Naive thymus-derived CD4-positive, alpha-beta T cell (primary cell): ENCODE data around the gene RNF43. TPM values are rescaled to one million over a fixed set of nuclear protein-coding genes. Genes with fewer than 3 reads are reported as not detected.
"Not testable (repeated sequence)": the region's sequence is repeated elsewhere in the genome, so short reads cannot be mapped to it uniquely, and the experiment has no call there.

Experiments
- ATAC-seq: fragments of 150-1000 bp; cut with Tn5 transposase; 2 replicates; pipeline ENCODE4 v1.10.0; 2021; ENCODE audit warnings: mild to moderate bottlenecking, moderate library complexity
- CTCF ChIA-PET: fragments of 350-600 bp; sonication (Branson Sonifier 250); formaldehyde crosslinking; loops from one replicate; lab custom pipeline; 2021; ENCODE audit warnings: antibody characterized with exemption; lab: Charles Lee
- POLR2A ChIA-PET: fragments of 350-600 bp; sonication (Branson Sonifier 250); formaldehyde crosslinking; loops from one replicate; lab custom pipeline; 2021; ENCODE audit warnings: antibody characterized with exemption, inconsistent platforms; lab: Charles Lee
- DNase-seq, 9 donors: peaks; one replicate each; pipeline versions ENCODE4 v3.0.0 to v3.0.0-alpha.2; 2020 to 2022; ENCODE audit warnings: mixed read lengths in 1 of 9
- H3K27ac ChIP-seq: one replicate; pipeline ENCODE4 v1.7.0; 2013; ENCODE audit warnings: mild to moderate bottlenecking, low read depth, low read length, moderate library complexity
- H3K27me3 ChIP-seq, 2 donors: one replicate each; pipeline ENCODE4 v1.7.0; 2013; ENCODE audit warnings: low read length in 2 of 2, mild to moderate bottlenecking in 2 of 2, moderate library complexity in 2 of 2; ENCODE audit not compliant: control insufficient read depth in 2 of 2, insufficient read depth in 2 of 2
- H3K36me3 ChIP-seq, 3 experiments: 1 replicate in 2 of 3; 2 replicates in 1 of 3; pipeline ENCODE4 v1.7.0; 2013; ENCODE audit warnings: low read length in 3 of 3, mild to moderate bottlenecking in 3 of 3, moderate library complexity in 1 of 3; ENCODE audit not compliant: insufficient read depth in 3 of 3, control insufficient read depth in 2 of 3
- H3K4me1 ChIP-seq, 2 donors: one replicate each; pipeline ENCODE4 v1.7.0; 2013; ENCODE audit warnings: low read length in 2 of 2, mild to moderate bottlenecking in 2 of 2, moderate library complexity in 1 of 2; ENCODE audit not compliant: control insufficient read depth in 2 of 2, insufficient read depth in 2 of 2
- H3K4me3 ChIP-seq: 2 replicates; pipeline ENCODE4 v1.7.0; 2013; ENCODE audit warnings: mild to moderate bottlenecking, low read length
- H3K9me3 ChIP-seq, 3 experiments: 1 replicate in 2 of 3; 2 replicates in 1 of 3; pipeline ENCODE4 v1.7.0; 2013; ENCODE audit warnings: low read length in 3 of 3; ENCODE audit not compliant: control insufficient read depth in 2 of 3
- H3K27ac Mint-ChIP-seq, 9 donors: one replicate each; pipeline ENCODE4 v1.8.0; 2020 to 2022; ENCODE audit warnings: mixed read lengths in 9 of 9, mild to moderate bottlenecking in 8 of 9, moderate library complexity in 5 of 9, inconsistent platforms in 2 of 9
- H3K27me3 Mint-ChIP-seq, 5 donors: one replicate each; pipeline ENCODE4 v1.8.0; 2021 to 2022; ENCODE audit warnings: mixed read lengths in 5 of 5, mild to moderate bottlenecking in 1 of 5
- H3K36me3 Mint-ChIP-seq, 5 donors: one replicate each; pipeline ENCODE4 v1.8.0; 2020 to 2022; ENCODE audit warnings: mixed read lengths in 5 of 5, mild to moderate bottlenecking in 3 of 5, inconsistent platforms in 1 of 5
- H3K4me1 Mint-ChIP-seq, 7 donors: one replicate each; pipeline ENCODE4 v1.8.0; 2020 to 2022; ENCODE audit warnings: mixed read lengths in 7 of 7, mild to moderate bottlenecking in 3 of 7, inconsistent platforms in 1 of 7
- H3K4me3 Mint-ChIP-seq, 10 donors: one replicate each; pipeline ENCODE4 v1.8.0; 2020 to 2022; ENCODE audit warnings: mild to moderate bottlenecking in 10 of 10, mixed read lengths in 10 of 10, moderate library complexity in 6 of 10, inconsistent platforms in 2 of 10
- H3K9me3 Mint-ChIP-seq, 11 donors: one replicate each; pipeline ENCODE4 v1.8.0; 2020 to 2022; ENCODE audit warnings: mixed read lengths in 11 of 11, mild to moderate bottlenecking in 4 of 11, inconsistent platforms in 1 of 11, moderate library complexity in 1 of 11
- intact Hi-C, 2 donors: fragments of 100-400 bp; cut with micrococcal nuclease; formaldehyde crosslinking; loops; one replicate each; pipeline ENCODE4 v1.15.1; 2023
- polyA plus RNA-seq, 2 donors: library from polyadenylated mRNA; unstranded; fragments of 300-500 nt; fragmentation: Illumina TruSeq; gene quantifications; one replicate each; pipeline ENCODE4 v1.2.3, GENCODE V29; 2021
- total RNA-seq, 6 experiments: library from RNA in 5 of 6; stranded (reverse) in 5 of 6; gene quantifications; 1 replicate in 5 of 6; 2 replicates in 1 of 6; pipeline ENCODE4 v1.2.3 and lab custom pipeline; 2021 to 2026

Gene RNF43
- total and polyA plus RNA-seq, 7 experiments from 2014 or later = 0.48 to 2.2 (median 1.3) TPM

GRCh38 chr17:58401287-58401686, 16.0 kb downstream of the RNF43 start:
- no peak overlapping the region for H3K27ac ChIP-seq
- H3K9me3 Mint-ChIP-seq = no peaks in the 10 kb centered on the region
- no peak overlapping the region for H3K4me3 ChIP-seq
- no peak for DNase-seq
- no peaks in the 10 kb centered on the region for H3K4me1 ChIP-seq
- H3K9me3 ChIP-seq = no peaks in the 10 kb centered on the region
- CTCF ChIA-PET = no interaction called here
- no peak overlapping the region for H3K4me3 Mint-ChIP-seq
- ATAC-seq = no peak
- peaks cover 0 to 4% (median 0%) of the 10 kb centered on the region in 5 donors for H3K36me3 Mint-ChIP-seq
- intact Hi-C loops = no loop called here
- no peak overlapping the region for H3K27ac Mint-ChIP-seq
- POLR2A ChIA-PET = no interaction called here
- H3K36me3 ChIP-seq = no peaks in the 10 kb centered on the region
- no peaks in the 10 kb centered on the region for H3K27me3 ChIP-seq
- H3K27me3 Mint-ChIP-seq = peaks cover 0 to 3% (median 0%) of the 10 kb centered on the region in 5 donors
- H3K4me1 Mint-ChIP-seq = peaks cover 4 to 14% (median 7%) of the 10 kb centered on the region in 7 donors

DNA sequence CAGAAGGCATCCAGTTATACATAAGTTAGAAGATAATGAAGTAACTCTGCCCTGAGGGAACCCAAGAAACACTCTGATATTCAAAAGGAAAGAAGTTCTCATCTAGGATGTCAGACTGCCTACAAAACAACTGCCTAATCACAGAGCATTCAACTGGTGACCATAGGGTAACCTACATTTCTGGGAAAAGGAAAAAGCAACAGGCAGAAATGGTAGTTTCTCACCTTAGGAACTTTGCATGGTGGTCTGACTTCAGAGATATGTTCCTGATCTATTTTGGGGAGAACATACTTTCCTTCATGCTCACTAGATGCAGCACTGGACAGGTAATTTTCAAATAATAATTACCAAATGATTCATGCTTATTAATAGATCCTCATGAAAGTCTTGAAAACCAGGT, 16.5 kb downstream of the RNF43 start:
- H3K27me3 ChIP-seq = no peaks in the 10 kb centered on the region
- H3K4me3 Mint-ChIP-seq = no peak overlapping the region
- H3K27me3 Mint-ChIP-seq = peaks cover 0 to 3% (median 0%) of the 10 kb centered on the region in 5 donors
- H3K27ac Mint-ChIP-seq = no peak overlapping the region
- H3K4me1 ChIP-seq = no peaks in the 10 kb centered on the region
- no peak overlapping the region for H3K27ac ChIP-seq
- ChIA-PET CTCF (no interaction called here), POLR2A (interaction anchor here (0.6 kb wide), 1 partner anchor 172 kb away, joined by 4 read pairs; no protein-coding TSS in a partner anchor)
- H3K4me1 Mint-ChIP-seq = peaks cover 4 to 14% (median 8%) of the 10 kb centered on the region in 7 donors
- peaks cover 0 to 7% (median 0%) of the 10 kb centered on the region in 5 donors for H3K36me3 Mint-ChIP-seq
- H3K9me3 ChIP-seq = no peaks in the 10 kb centered on the region
- no peak overlapping the region for H3K4me3 ChIP-seq
- DNase-seq = no peak
- no peaks in the 10 kb centered on the region for H3K9me3 Mint-ChIP-seq
- no peak for ATAC-seq
- H3K36me3 ChIP-seq = no peaks in the 10 kb centered on the region
- intact Hi-C loops = no loop called here

DNA sequence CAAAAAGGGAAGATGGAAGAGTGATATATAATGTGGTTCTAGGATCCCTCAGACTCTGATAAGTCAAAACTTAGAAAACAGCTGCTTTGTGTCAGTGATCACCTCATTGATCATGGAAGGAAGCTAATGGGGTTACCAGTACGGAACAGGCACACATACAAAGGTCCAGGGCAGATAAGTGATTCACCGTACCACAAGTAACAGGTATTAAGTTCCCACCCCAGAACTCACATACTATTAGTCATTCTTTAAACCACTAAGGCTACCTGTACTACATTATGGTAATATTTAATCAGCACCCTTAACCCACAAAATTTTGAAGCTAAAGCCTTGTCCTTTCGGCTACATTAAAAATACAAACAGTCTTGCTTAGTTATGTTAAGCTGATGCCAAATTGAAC, 17.4 kb downstream of the RNF43 start:
- no peaks in the 10 kb centered on the region for H3K27me3 ChIP-seq
- H3K4me3 ChIP-seq = no peak overlapping the region
- intact Hi-C loops = no loop called here
- Mint-ChIP-seq H3K27me3 (peaks cover 0 to 3% (median 0%) of the 10 kb centered on the region in 5 donors), H3K9me3 (no peaks in the 10 kb centered on the region), H3K4me1 (peaks cover 4 to 14% (median 8%) of the 10 kb centered on the region in 7 donors), H3K36me3 (peaks cover 0 to 8% (median 0%) of the 10 kb centered on the region in 5 donors), H3K27ac (no peak overlapping the region), H3K4me3 (no peak overlapping the region)
- ChIA-PET CTCF (no interaction called here), POLR2A (interaction anchor here (1.2 kb wide), 1 partner anchor 22 kb away, joined by 3 read pairs; no protein-coding TSS in a partner anchor)
- no peak for ATAC-seq
- DNase-seq = no peak
- H3K4me1 ChIP-seq = no peaks in the 10 kb centered on the region
- no peak overlapping the region for H3K27ac ChIP-seq
- no peaks in the 10 kb centered on the region for H3K9me3 ChIP-seq
- H3K36me3 ChIP-seq = no peaks in the 10 kb centered on the region

DNA sequence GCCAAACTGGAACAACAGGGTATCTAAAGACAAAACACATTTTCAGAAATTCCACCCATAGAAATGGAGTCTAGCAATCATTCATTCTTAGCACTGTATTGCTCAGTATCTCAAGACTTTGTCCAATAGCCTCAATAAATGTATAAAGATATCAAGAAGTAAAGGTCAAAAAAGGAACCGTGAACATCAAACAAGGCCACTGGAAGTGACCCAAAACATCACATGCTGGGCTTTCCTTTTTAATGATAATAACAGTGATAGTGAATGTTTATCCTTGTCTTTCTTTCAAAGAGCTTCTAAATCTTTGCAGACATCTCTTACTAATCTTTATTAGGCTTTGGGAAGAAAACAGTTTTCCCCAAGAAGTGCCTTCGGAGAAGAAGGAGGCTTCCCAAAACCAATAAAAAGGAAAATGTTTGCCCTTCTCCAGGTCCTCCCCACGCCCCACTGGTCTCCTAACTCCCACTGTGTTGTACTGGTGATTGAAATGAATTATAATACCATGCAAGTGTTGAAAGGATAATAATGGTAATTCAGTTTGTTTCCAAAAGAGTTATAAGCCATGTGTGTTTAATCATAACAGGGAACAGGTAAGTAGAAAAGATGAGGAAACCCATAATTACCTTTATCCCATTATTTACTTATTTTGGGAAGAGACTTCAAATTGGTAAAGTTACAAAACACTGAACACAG, 18.6 kb downstream of the RNF43 start:
- peaks cover 4 to 16% (median 8%) of the 10 kb centered on the region in 7 donors for H3K4me1 Mint-ChIP-seq
- H3K36me3 Mint-ChIP-seq = peaks cover 0 to 8% (median 0%) of the 10 kb centered on the region in 5 donors
- H3K27me3 Mint-ChIP-seq = peaks cover 0 to 3% (median 0%) of the 10 kb centered on the region in 5 donors
- H3K4me3 Mint-ChIP-seq = no peak overlapping the region
- ChIA-PET CTCF (no interaction called here), POLR2A (interaction anchor here (0.6 to 0.7 kb wide), 2 partner anchors 39 to 1160 kb away, joined by 3 to 4 read pairs; no protein-coding TSS in a partner anchor)
- no peak overlapping the region for H3K27ac Mint-ChIP-seq
- Histone ChIP-seq H3K9me3 (no peaks in the 10 kb centered on the region), H3K36me3 (no peaks in the 10 kb centered on the region), H3K27me3 (no peaks in the 10 kb centered on the region), H3K4me3 (no peak overlapping the region), H3K4me1 (no peaks in the 10 kb centered on the region), H3K27ac (no peak overlapping the region)
- ATAC-seq = no peak
- intact Hi-C loops = no loop called here
- no peak for DNase-seq
- no peaks in the 10 kb centered on the region for H3K9me3 Mint-ChIP-seq

GRCh38 chr17:58397421-58397820, 19.9 kb downstream of the RNF43 start:
- CTCF ChIA-PET = interaction anchor here (0.9 kb wide), 1 partner anchor 80 kb away, joined by 3 read pairs; no protein-coding TSS in a partner anchor
- H3K4me3 ChIP-seq, H3K27me3 Mint-ChIP-seq, H3K27ac Mint-ChIP-seq, DNase-seq, intact Hi-C loops, ATAC-seq, H3K4me3 Mint-ChIP-seq, POLR2A ChIA-PET, H3K27ac ChIP-seq, H3K36me3 Mint-ChIP-seq, H3K9me3 ChIP-seq, H3K36me3 ChIP-seq, H3K4me1 ChIP-seq, H3K27me3 ChIP-seq, H3K9me3 Mint-ChIP-seq: not testable (repeated sequence)
- H3K4me1 Mint-ChIP-seq = peaks cover 4 to 12% (median 7%) of the 10 kb centered on the region in 7 donors

- DNase-seq (no peak), ATAC-seq (no peak)
- Histone ChIP-seq H3K4me1 (no peaks in the 10 kb centered on the region), H3K36me3 (no peaks in the 10 kb centered on the region), H3K27ac (no peak overlapping the region), H3K9me3 (no peaks in the 10 kb centered on the region), H3K27me3 (no peaks in the 10 kb centered on the region), H3K4me3 (no peak overlapping the region)
- H3K4me1 Mint-ChIP-seq = peaks cover 0 to 4% (median 0%) of the 10 kb centered on the region in 7 donors
- intact Hi-C loops = no loop called here
- CTCF ChIA-PET = interaction anchor here (0.6 kb wide), 1 partner anchor 52 kb away, joined by 3 read pairs; no protein-coding TSS in a partner anchor
- peaks cover 0 to 14% (median 3%) of the 10 kb centered on the region in 5 donors for H3K36me3 Mint-ChIP-seq
- H3K27me3 Mint-ChIP-seq = peaks cover 0 to 3% (median 0%) of the 10 kb centered on the region in 5 donors
- no peaks in the 10 kb centered on the region for H3K9me3 Mint-ChIP-seq
- no peak overlapping the region for H3K27ac Mint-ChIP-seq
- H3K4me3 Mint-ChIP-seq = no peak overlapping the region
- POLR2A ChIA-PET = no interaction called here
Measured at GRCh38 chr17:58396173-58396572, 21.2 kb downstream of the RNF43 start.
